RCC 7860 (cell line): Measurements from ENCODE around the gene BRINP3.

Source experiments
- DNase-seq: peaks from one replicate; pipeline ENCODE4 v3.0.0-alpha.2; 2015; ENCODE audit warnings: low spot score
- FAIRE-seq: peaks from 2 replicates; lab custom pipeline; 2012; peaks lifted over from hg19 to GRCh38; lab: Jason Lieb, UNC

BRINP3 gene

GRCh38 chr1:190327271-190327670 is 150.4 kb downstream of the BRINP3 start:
- FAIRE-seq, result no peak

GRCh38 chr1:190323530-190323929 is 154.1 kb downstream of the BRINP3 start:
- DNase-seq, result no peak
- no peak for FAIRE-seq

More at GRCh38 chr1:190327271-190327670, 150.4 kb downstream of the BRINP3 start:
- no peak for DNase-seq

GRCh38 chr1:190322274-190322673 is 155.4 kb downstream of the BRINP3 start:
- FAIRE-seq (no peak), DNase-seq (no peak)

GRCh38 chr1:190320952-190321351 is 156.7 kb downstream of the BRINP3 start:
- FAIRE-seq (no peak), DNase-seq (peak; percentile 14)

GRCh38 chr1:190312763-190313162 is 164.9 kb downstream of the BRINP3 start:
- FAIRE-seq (no peak), DNase-seq (no peak)

GRCh38 chr1:190303501-190303900 is 174.2 kb downstream of the BRINP3 start:
- FAIRE-seq (peak; percentile 30), DNase-seq (no peak)

- no peak for DNase-seq
- no peak for FAIRE-seq
Measured at GRCh38 chr1:190296453-190296852, 181.2 kb downstream of the BRINP3 start.

GRCh38 chr1:190289897-190290296 is 187.8 kb downstream of the BRINP3 start:
- no peak for DNase-seq
- no peak for FAIRE-seq

GRCh38 chr1:190286111-190286510 is 191.6 kb downstream of the BRINP3 start:
- no peak for FAIRE-seq
- no peak for DNase-seq

GRCh38 chr1:190277107-190277506 is 200.6 kb downstream of the BRINP3 start:
- FAIRE-seq (no peak), DNase-seq (no peak)

GRCh38 chr1:190274721-190275120 is 202.9 kb downstream of the BRINP3 start:
- DNase-seq (no peak), FAIRE-seq (no peak)

GRCh38 chr1:190273161-190273560 is 204.5 kb downstream of the BRINP3 start:
- DNase-seq, result no peak
- FAIRE-seq, result no peak

GRCh38 chr1:190262538-190262937 is 215.1 kb downstream of the BRINP3 start:
- no peak for FAIRE-seq
- DNase-seq, result no peak

- FAIRE-seq, result no peak
- no peak for DNase-seq
Measured at GRCh38 chr1:190259424-190259823, 218.2 kb downstream of the BRINP3 start.

GRCh38 chr1:190258003-190258402 is 219.7 kb downstream of the BRINP3 start:
- FAIRE-seq (no peak), DNase-seq (no peak)

- no peak for DNase-seq
- FAIRE-seq, result no peak
Measured at GRCh38 chr1:190252046-190252445, 225.6 kb downstream of the BRINP3 start.

- FAIRE-seq (no peak), DNase-seq (no peak)
Measured at GRCh38 chr1:190250368-190250767, 227.3 kb downstream of the BRINP3 start.

- DNase-seq (no peak), FAIRE-seq (no peak)
Measured at GRCh38 chr1:190244406-190244805, 233.3 kb downstream of the BRINP3 start.

GRCh38 chr1:190243056-190243455 is 234.6 kb downstream of the BRINP3 start:
- no peak for FAIRE-seq

GRCh38 chr1:190226006-190226405 is 251.7 kb downstream of the BRINP3 start:
- FAIRE-seq (no peak), DNase-seq (no peak)

More at GRCh38 chr1:190243056-190243455, 234.6 kb downstream of the BRINP3 start:
- DNase-seq, result no peak

- FAIRE-seq, result no peak
- DNase-seq, result no peak
Measured at GRCh38 chr1:190212450-190212849, 265.2 kb downstream of the BRINP3 start.

GRCh38 chr1:190207733-190208132 is 269.9 kb downstream of the BRINP3 start:
- FAIRE-seq (no peak), DNase-seq (no peak)

- FAIRE-seq, result no peak
- DNase-seq, result no peak
Measured at GRCh38 chr1:190205713-190206112, 272.0 kb downstream of the BRINP3 start.

- DNase-seq (no peak), FAIRE-seq (no peak)
Measured at GRCh38 chr1:190196020-190196419, 281.6 kb downstream of the BRINP3 start.
